Stimulated activated CD8-positive, alpha-beta memory T cell treated with anti-CD3 and anti-CD28 coated beads, Interleukin-2, amount 100 ng/mL, for 1 hour (primary cell): Measurements from ENCODE around the gene APOM.

Source experiments
- DNase-seq, 2 donors: peaks; one replicate each; pipeline ENCODE4 v3.0.0-alpha.2; 2020; ENCODE audit warnings: low read depth in 2 of 2

The APOM gene

DNA sequence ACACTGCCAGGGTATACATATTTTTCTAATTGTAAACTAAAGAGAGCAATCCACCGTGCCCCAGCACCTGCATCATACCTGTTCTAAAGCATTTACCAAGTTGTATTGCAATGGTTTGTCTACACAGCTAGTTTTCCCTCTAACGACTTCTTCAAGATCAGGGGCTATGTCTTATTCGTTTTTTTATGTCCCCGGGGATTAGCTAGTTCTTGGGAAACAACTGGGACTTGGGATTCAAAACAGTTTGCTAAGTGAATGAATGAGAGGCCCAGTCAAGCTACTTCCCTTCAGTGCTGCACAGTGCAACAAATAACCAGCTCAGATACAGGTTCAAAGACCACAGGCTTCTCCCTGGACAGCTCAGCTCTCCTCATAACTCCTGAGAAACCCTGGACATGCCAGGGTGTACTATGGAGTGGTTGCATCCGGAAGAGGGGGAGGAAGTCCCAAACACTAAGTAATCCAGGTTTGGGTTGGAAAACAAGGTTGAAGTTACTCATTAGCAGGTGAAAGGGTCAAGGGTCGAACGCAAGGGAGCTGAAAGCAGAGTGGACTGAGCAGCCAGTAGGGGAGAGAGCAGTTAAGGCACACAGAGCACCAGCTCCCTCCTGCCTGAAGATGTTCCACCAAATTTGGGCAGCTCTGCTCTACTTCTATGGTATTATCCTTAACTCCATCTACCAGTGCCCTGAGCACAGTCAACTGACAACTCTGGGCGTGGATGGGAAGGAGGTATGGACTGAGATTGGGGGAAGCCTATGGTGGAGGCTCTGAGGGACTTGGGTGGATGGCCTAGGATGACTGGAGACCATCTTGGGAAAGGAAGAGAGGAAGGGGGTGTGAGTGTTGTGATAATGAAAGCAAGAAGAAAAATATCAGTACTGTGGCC lies at the start of gene APOM:
TSS of gene APOM (plus strand) at position 546 of the 889 bp plus-strand sequence. CDS start at position 619, 73 bp downstream.
- no peak for DNase-seq

DNA sequence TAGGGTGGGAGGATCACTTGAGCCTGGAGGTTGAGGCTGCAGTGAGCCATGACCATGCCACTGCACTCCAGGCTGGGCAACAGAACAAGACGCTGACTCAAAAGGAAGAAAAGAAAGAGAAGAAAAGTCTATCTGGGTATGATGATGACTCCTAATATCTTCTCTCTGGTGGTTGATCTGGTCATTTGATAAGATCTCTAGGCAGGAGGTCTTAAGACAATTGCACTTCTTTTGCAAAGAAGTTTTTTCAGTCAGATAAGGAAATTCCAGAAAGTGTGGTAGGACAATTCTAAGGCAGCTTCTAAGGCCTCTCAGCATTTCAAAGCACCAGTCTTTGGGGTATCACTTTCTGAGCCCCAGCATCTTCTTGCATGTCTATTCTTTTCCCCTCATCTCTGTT lies 48.4 kb upstream of the APOM start:
- no peak for DNase-seq

DNA sequence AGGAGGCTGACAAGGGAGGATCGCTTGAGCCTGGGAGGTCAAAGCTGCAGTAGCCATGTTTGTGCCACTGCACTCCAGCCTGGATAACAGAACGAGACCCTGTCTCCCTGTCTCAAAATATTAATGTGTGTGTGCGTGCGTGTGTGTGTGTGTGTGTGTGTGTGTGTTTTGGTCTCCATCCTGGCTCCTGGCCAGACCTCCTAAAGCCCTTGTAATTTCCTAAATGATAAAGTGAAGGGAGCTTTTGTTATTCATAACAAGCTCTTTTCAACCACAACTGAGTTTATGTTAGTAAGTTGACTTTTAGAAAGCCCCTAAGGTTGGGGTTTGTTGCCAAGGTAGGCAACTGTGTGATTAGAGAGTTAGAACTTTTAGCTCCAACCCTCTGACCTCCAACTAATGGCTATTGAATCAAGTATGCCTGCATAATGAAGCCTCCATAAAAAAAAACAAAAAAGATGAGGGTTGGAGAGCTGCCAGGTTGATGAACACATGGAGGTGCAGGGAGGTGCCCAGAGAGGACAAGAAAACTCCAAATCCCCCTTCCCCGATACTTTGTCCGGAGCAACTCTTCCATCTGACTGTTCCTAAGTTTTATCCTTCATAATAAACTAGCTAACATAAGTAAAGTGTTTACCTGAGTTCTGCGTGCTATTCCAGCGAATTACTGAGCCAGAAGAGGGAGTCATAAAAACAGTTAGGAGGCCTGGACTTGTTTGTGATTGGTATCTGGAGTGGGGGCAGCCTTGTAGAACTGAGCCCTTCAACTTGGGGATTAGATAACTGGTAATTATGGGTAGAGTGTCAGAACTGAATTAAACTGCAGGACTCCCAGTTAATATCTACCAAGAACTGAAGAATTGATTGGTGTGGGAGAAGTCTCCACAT lies 45.9 kb upstream of the APOM start:
- DNase-seq = no peak

DNA sequence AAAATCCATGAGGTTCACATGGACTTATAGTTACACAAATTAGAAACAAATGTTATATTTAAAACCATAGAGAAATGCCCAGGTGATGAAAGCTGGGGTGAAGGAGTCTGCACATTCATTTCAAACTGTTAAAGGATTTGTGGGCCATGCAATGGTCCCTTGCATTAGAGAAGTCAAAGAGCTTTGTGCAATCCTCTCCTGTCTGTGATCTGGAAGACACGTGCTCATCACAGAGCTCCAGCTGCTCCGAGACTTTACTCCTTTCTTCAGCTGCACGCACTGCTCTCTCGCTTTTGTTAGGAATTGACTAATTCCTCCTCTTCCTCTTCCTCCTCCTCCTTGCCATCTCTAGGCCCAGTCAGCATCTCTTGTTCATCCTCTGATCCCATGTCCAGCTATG lies 44.7 kb upstream of the APOM start:
- no peak for DNase-seq

DNA sequence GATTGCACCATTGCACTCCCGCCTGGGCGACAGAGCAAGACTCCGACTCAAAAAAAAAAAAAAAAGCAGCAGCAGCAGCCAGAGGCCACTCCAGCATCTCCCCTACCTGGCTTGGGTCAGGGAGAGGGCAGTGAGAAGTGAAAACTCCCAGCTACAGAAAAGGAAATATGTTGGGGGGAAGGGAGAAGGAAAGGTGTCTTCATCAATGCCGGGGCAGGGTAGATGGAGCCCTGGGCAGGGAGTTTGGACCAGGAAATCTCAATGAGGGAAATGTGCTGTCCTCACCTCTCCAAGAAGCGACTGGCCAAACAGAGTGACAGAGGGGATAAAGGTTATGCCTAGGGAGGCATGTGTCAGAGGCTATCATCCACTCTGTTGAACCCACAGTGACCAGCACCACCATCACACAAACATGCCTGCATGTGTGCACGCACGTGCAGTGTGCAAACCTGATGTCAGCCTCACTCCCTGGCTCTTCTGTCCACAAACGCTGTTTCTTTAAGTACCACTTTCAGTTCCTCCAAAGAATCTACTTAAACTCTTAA lies 41.5 kb upstream of the APOM start:
- DNase-seq = no peak

DNA sequence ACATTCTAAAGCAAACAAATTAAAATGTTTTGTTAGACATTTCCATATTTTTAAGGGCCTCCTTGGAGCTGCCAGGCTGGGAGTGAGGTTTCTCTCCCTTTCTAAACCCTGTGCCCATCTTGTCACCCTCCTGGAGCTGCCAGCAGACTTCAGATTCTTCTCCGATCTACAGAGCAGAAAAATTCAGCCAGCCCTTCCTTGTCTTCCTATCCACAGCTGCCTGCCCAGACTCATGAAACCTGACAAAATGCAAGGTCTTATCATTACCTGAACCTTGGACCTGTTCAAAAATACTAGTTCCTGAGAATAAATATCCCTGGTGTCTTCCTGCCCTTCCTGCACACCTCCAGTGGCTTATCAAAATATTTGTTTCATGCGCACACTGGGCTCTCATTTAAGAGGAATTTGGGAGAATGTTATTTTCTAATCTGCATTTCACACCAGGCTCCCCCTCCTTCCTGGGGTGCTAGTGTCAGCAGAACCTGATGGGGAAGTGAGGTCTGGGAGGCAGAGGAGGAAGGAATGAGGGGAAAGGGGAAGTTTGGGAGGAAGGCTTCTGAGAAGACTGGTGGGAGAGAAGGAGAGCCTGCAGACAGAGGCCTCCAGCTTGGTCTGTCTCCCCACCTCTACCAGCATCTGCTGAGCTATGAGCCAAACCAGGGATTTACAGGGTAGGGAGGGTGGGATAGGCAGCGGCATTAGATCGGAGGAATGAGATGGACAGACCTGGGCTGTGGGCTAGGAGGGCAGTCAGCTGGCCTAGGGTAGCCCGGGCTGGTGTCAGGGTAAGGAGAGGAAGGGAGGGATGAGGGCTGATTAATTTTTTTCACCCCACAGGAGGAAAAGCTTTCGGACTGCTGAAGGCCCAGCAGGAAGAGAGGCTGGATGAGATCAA lies 40.8 kb upstream of the APOM start, which contains the start of gene AIF1:
TSS of gene AIF1 (plus strand) at position 551 of the 895 bp plus-strand sequence. CDS start at position 647, 96 bp downstream.
- no peak for DNase-seq

DNA sequence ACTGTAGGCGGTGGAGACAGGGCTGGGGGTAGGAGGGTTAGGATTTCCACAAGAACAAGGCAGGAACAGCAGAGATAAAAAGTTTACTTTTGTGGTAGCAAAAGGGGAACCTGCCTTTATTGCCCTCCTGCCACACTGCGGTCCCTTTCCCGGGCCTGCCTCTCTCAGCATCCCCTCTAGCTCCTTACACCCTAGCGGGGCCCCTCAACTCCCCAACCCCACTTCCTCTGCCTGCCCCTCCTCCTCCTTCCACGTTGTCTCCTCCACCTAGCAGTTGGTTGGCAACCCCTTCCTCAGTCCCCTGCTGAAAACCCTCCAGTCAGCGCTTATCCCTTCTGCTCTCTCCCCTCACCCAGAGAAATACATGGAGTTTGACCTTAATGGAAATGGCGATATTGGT lies 39.9 kb upstream of the APOM start:
- no peak for DNase-seq

DNA sequence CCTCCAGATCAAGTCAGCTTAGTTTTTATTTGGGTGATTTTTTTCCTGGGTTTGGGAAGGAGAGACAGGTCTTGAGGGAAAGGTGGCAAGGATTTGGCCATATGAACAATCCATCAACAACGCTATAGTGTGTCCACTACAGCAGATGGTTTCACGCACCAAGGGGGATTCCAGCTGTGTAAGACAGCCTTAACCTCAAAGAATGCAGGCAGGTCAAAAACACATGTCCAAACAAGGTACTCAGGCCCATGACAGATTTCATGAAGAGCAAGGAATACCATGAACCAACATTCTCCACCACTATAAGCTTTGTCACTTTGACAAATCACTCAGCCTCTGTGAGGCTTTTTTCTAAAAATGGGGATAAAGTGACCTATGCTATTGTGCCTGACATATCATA lies 38.7 kb upstream of the APOM start:
- DNase-seq = no peak

DNA sequence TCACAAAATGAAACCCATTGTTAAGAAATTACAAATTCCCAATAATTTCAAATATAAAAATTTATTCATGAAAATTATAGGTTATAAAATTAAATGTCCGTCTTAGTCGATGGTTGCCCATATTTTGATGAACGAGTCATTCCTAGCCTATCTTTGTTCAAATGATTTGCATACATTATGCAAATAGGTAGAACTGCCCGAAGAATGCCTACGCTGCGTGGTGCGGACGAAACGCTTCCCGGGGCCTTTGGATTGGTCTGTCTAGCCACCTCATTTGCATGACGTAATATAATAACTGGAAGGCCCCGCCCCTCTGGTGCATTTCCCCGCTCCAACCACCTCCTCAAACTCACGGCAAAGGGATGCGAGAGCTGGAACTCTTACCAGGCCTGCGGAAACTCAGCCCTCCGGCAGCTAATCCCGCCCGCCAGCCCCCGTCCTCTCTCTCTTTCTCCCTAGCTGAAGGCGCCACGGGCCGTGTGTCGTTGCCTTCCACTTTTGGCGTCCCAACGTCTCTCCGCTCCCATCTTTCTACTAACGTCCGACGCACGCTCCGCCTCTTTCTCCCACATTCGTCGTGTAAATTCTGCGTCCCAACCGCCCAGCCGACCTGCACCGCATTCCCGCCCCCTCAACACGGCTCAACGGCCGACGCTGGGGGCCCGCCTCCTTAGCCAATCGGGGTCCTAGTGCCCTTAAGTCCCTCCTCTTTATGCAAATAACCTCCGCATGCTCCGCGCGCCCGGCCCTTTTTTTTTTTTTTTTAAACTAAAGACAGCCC lies 35.7 kb upstream of the APOM start:
- DNase-seq = peak; percentile 93 to 94

DNA sequence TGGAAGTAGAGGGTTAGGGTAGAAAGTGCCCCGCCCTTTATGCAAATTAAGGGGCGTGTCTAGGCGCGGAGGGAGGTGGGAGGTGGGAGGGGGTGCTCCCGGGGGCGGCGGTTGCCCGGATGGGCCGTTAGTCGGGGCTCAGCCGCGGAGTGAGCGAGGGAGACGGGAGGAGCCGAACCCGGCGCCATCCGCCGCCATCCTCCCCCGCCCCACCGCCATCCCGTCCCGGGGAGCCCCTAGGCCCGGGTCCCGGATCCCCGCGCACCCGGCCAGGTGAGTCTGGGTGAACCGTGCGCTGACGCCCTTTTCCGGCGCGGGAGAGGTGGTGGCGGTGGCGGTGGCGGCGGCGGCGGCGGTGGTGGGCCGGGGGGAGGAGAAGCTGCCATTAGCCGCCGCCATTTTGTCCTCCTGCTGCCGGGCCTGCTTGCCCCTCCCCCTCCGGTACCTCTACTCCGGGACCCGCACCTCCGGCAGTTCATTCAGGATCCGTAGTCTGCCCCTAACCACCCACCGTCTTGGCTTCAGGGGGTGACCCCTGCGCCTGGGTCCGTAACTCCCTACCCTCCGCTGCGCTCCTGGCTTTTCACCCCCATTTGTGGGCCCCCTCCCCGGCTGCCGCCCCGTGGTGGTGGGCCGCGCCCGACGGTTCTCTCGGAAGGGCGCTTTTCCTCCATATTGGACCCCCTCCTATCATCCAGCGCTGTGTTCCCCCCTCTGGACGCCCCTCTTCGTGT lies 34.9 kb upstream of the APOM start, which contains the start of gene PRRC2A:
TSS of gene PRRC2A (plus strand) at position 130 of the 734 bp plus-strand sequence. CDS start 2,075 bp downstream, outside the sequence.
- peak in 1 of 2 donors; percentile 89 for DNase-seq

DNA sequence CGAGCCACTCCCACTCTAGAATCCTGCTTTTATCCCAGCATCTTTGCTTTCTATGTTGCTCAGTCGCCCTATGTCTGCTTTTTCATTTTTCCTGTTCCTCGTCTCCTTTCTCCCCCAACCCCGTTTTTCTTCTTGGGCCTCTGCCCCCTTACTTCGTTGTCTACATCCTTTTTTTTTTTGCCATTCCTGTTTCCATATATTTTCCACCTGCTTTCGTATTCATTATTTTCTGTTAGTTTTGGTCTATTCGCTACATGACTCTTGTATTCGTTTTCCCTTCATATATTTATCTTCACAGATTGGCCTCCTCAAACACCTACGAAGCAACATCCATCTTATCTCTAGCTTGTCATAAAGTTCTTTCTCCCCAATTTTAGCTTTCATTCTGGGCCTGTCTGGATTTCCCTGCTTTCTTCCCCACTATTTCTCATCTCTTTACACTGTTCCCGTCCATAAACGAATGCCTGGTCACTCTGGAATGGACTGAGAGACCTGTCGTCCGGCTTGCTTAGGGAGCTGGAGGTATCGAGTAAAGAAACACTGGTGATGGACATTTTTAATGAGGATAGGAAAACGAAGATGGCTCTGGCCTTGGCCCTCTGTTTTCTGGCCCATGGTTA lies 34.3 kb upstream of the APOM start:
- DNase-seq = no peak

DNA sequence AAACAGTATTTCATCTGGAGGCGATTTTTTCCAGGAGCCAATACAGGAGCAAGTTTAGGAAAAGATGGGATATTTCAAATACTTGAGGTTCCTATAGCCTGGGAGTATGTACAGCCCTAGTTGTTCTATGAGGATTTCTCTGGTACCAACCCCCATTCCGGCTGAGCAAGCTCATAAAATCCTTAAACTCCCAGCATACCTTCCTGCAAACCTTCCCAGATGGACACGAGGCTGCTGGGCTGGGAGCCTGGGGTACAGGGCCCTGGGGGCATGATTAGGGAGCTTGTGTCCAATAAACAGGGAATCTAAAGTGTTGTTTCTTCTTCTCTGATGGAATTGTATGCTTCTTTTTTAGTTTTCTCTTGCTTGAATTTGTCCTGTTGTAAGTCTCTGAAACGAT lies 33.7 kb upstream of the APOM start:
- DNase-seq = no peak

DNA sequence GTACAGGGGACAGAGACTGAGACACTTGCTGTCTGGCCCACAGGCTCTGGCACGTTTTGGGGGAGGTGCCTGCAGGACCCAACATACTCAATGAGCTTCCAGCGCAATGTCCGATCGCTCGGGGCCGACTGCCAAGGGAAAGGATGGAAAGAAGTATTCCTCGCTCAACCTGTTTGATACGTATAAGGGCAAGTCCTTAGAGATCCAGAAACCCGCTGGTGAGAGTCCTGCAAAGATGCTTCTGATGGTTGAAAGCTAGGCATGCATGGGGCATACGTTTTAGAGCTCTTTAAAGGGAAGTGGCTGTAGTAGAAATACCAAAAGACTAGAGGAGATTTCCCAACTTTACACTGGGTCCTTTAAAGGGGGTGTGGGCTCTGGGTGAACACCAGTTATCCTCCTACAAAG lies 33.0 kb upstream of the APOM start:
- DNase-seq = no peak

DNA sequence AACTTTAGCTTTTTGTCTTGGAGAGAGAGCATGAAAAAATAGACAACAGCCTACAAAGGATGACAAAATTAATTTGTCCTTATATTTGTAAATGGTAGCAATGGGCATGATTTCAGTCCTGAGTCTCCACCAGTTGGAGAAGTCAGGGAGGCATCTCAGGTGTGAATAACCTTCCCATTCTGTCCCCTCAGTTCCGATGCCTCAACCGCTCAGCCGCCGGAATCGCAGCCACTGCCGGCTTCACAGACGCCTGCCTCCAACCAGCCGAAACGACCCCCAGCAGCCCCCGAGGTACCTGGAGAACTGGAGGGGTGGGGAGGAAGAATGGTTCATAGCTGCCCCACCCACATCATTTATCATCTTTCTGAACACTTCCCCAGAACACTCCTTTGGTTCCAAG lies 31.6 kb upstream of the APOM start:
- no peak for DNase-seq

DNA sequence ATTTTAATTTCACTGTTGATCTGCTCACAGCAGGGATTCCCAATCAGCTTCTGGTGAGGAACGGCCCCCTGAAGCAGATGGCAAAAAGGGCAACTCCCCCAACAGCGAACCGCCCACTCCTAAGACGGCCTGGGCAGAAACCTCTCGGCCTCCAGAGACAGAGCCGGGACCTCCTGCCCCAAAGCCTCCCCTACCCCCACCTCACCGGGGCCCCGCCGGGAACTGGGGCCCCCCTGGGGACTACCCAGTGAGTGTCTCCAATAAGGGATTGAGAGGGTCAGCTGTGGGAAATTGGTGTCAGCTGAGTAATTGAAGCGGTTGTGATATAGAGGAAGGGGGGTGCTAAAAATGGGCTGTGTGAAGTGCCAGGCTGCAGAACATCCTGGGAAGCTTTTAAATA lies 28.7 kb upstream of the APOM start:
- no peak for DNase-seq

DNA sequence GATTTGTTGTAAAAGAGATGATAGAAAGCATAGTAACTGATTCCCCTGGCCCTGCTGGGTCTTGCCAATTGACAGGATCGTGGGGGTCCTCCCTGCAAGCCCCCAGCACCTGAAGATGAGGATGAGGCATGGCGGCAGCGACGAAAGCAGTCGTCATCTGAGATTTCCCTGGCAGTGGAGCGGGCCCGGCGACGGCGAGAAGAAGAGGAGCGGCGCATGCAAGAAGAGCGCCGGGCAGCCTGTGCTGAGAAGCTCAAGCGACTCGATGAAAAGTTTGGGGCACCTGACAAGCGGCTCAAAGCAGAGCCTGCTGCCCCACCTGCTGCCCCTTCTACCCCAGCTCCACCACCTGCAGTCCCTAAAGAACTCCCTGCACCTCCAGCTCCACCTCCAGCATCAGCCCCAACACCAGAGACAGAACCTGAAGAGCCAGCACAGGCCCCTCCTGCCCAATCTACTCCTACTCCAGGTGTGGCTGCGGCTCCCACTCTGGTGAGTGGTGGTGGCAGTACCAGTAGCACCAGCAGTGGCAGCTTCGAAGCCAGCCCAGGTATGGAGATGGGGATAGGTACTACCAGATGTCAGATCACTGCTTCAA lies 27.9 kb upstream of the APOM start:
- DNase-seq = no peak

DNA sequence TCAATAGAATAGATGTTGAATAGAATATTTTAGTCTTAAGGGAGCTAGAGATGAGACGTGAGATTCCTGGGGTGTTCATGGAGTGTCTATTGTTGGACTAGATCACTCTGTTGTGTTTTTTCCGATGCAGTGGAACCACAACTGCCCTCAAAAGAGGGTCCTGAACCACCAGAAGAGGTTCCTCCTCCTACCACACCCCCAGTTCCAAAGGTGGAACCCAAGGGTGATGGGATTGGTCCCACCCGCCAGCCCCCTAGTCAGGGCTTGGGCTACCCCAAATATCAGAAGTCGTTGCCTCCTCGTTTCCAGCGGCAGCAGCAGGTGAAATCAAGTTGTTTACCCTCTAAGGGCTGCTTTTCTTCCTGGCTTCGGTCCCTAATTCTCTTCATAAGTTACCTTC lies 26.7 kb upstream of the APOM start:
- DNase-seq = no peak

DNA sequence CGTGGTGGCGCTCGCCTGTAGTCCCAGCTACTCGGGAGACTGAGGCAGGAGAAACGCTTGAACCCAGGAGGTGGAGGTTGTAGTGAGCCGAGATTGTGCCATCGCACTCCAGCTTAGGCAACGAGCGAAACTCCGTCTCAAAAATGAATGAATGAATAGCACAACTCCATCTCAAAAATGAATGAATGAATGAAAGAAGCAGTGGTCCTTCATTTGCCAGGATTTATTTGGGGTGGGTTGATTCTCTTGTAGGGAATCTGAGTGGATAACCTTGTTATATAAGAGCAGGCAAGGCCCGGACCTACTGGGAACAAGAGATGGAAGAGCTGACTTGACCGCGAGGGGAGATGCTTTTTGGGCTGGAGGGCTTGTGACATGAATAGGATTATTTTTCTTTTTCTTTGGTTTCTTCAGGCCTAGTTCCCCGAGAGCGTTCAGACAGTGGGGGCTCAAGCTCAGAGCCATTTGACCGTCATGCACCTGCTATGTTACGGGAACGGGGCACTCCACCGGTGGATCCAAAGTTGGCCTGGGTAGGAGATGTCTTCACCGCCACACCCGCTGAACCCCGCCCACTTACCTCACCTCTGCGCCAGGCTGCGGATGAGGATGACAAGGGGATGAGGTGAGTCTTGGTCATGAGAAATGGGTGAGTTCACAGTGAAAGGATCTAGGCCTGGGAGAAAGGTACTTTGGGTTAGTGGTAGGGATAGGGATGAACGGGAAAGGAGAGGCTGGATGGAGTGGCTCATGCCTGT lies 25.3 kb upstream of the APOM start:
- no peak for DNase-seq
